ENCODE results near the gene BROX.
"Not testable (repeated sequence)": the region's sequence is repeated elsewhere in the genome, so short reads cannot be mapped to it uniquely, and the experiment has no call there.

Gene BROX

DNA sequence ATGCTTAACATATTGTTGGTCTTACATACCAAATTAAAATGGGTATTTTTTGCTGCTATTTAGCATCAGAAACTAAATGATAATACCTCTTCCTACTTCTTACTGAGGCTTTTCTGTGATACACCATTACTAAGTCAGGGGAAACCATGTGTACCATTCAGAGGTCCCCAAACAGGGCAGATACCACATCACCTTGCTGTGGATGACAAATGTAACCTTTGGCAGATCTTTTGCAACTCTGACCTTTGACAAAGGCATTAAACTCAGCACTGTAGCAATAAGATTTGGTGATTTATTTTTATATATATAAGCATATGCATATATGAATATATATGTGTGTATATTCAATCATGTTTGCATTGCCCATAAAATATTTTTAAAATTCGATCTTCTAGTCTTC is 27.6 kb downstream of the BROX start:
- no peaks in the 10 kb centered on the region for H3K4me1 ChIP-seq (ENCODE audit: insufficient read depth, low read length)
- no peak overlapping the region for H3K4me3 ChIP-seq (ENCODE audit: low read depth in 1 of 2, low read length in 2 of 2)
- DNase-seq (no peak), ATAC-seq (ENCODE audit: insufficient read depth, low read depth) (no peak)
- H2AFZ ChIP-seq (ENCODE audit: low read depth, low read length), result no peak overlapping the region
- H3K27ac ChIP-seq (ENCODE audit: low read length), result no peak overlapping the region
- H3K4me2 ChIP-seq (ENCODE audit: insufficient read depth, low read length), result no peak overlapping the region
- H3K36me3 ChIP-seq (ENCODE audit: insufficient read depth, low read length), result peaks cover 3% of the 10 kb centered on the region; the same call in 1 of the 2 replicates
- no peaks in the 10 kb centered on the region for H4K20me1 ChIP-seq (ENCODE audit: insufficient read depth, low read length)
- no peak for TF ChIP-seq EZH2 (IDR thresholded peaks at IDR 0.05; ENCODE audit: borderline replicate concordance, low read depth, low read length, severe bottlenecking)
- TF ChIP-seq, protein P1, sequence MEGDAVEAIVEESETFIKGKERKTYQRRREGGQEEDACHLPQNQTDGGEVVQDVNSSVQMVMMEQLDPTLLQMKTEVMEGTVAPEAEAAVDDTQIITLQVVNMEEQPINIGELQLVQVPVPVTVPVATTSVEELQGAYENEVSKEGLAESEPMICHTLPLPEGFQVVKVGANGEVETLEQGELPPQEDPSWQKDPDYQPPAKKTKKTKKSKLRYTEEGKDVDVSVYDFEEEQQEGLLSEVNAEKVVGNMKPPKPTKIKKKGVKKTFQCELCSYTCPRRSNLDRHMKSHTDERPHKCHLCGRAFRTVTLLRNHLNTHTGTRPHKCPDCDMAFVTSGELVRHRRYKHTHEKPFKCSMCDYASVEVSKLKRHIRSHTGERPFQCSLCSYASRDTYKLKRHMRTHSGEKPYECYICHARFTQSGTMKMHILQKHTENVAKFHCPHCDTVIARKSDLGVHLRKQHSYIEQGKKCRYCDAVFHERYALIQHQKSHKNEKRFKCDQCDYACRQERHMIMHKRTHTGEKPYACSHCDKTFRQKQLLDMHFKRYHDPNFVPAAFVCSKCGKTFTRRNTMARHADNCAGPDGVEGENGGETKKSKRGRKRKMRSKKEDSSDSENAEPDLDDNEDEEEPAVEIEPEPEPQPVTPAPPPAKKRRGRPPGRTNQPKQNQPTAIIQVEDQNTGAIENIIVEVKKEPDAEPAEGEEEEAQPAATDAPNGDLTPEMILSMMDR (IDR thresholded peaks at IDR 0.05; ENCODE audit: borderline replicate concordance, extremely low read depth, low read length, poor library complexity, severe bottlenecking), result no peak
- H3K79me2 ChIP-seq (ENCODE audit: insufficient read depth, low read length), result no peaks in the 10 kb centered on the region
- no peaks in the 10 kb centered on the region for H3K9me3 ChIP-seq (ENCODE audit: insufficient read depth, low read length, severe bottlenecking)
- H3K27me3 ChIP-seq (ENCODE audit: insufficient read depth, low read length, poor library complexity), result no peaks in the 10 kb centered on the region
- H3K9ac ChIP-seq (ENCODE audit: low read depth, low read length), result no peak overlapping the region

DNA sequence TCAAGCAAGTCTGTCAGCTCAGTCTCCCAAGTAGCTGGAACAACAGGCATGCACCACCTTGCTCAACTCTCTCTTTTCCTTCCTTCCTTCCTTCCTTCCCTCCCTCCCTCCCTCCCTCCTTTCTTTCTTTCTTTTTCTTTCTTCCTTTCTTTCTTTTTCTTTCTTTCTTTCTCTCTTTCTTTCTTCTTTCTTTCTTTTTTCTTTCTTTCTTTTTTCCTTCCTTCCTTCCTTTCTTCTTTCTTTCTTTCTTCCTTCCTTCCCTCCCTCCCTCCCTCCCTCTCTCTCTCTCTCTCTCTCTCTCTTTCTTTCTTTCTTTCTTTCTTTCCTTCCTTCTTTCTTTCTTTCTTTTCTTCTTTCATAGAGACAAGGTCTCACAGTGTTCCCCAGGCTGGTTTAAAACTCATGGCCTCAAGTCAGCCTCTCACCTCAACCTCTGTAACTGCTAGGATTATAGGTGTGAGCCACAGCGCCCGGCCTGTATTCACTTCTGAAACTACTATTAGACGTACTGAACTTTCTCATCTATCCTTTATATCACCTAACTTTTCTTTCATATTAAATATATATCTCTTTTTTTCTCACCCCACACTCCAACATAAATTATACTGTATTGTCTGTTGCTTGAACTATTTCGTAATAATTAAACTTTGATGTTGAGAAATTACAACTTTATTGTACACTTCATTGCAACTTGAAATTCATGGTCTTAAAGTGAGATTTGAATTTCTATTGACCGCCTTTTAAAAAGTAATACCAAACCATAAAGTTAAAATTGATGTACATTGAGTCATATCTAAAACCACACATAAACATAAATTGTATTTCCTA is 29.5 kb downstream of the BROX start:
- H3K9me3 ChIP-seq (ENCODE audit: insufficient read depth, low read length, severe bottlenecking); H3K27ac ChIP-seq (ENCODE audit: low read length); H3K4me1 ChIP-seq (ENCODE audit: insufficient read depth, low read length); H3K4me3 ChIP-seq (ENCODE audit: low read depth in 1 of 2, low read length in 2 of 2); H2AFZ ChIP-seq (ENCODE audit: low read depth, low read length); H3K27me3 ChIP-seq (ENCODE audit: insufficient read depth, low read length, poor library complexity); H4K20me1 ChIP-seq (ENCODE audit: insufficient read depth, low read length); H3K36me3 ChIP-seq (ENCODE audit: insufficient read depth, low read length); H3K9ac ChIP-seq (ENCODE audit: low read depth, low read length); H3K4me2 ChIP-seq (ENCODE audit: insufficient read depth, low read length); H3K79me2 ChIP-seq (ENCODE audit: insufficient read depth, low read length); DNase-seq; ATAC-seq (ENCODE audit: insufficient read depth, low read depth): not testable (repeated sequence)

DNA sequence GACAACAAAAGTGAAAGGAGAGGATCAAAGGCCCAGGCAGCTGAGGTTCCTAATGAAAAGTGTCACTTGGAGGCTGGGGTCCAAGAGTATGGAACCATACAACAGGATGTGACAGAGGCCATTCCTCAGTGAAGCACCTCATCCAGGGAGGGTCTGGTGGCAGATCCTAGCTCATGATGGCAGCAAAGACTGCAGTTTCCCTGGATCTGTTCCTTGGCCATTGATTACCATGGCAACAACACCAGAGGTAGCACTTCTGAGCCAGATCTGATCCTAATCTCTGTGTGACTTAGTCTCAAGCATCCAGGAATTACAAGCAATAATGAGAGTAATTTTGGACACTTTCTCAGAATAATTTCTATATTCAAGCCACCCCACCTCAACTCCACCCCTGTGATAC is 37.6 kb downstream of the BROX start:
- Histone ChIP-seq H3K9me3 (ENCODE audit: insufficient read depth, low read length, severe bottlenecking) (no peaks in the 10 kb centered on the region), H3K27me3 (ENCODE audit: insufficient read depth, low read length, poor library complexity) (no peaks in the 10 kb centered on the region), H3K79me2 (ENCODE audit: insufficient read depth, low read length) (no peaks in the 10 kb centered on the region), H4K20me1 (ENCODE audit: insufficient read depth, low read length) (no peaks in the 10 kb centered on the region), H3K9ac (ENCODE audit: low read depth, low read length) (no peak overlapping the region), H2AFZ (ENCODE audit: low read depth, low read length) (no peak overlapping the region), H3K4me1 (ENCODE audit: insufficient read depth, low read length) (no peaks in the 10 kb centered on the region), H3K36me3 (ENCODE audit: insufficient read depth, low read length) (no peaks in the 10 kb centered on the region), H3K27ac (ENCODE audit: low read length) (no peak overlapping the region), H3K4me3 (ENCODE audit: low read depth in 1 of 2, low read length in 2 of 2) (no peak overlapping the region), H3K4me2 (ENCODE audit: insufficient read depth, low read length) (no peak overlapping the region)
- DNase-seq, result no peak
- ATAC-seq (ENCODE audit: insufficient read depth, low read depth), result no peak
- TF ChIP-seq EZH2 (IDR thresholded peaks at IDR 0.05; ENCODE audit: borderline replicate concordance, low read depth, low read length, severe bottlenecking), result no peak
- TF ChIP-seq, protein P1 (IDR thresholded peaks at IDR 0.05; ENCODE audit: borderline replicate concordance, extremely low read depth, low read length, poor library complexity, severe bottlenecking), result peak; percentile 23

DNA sequence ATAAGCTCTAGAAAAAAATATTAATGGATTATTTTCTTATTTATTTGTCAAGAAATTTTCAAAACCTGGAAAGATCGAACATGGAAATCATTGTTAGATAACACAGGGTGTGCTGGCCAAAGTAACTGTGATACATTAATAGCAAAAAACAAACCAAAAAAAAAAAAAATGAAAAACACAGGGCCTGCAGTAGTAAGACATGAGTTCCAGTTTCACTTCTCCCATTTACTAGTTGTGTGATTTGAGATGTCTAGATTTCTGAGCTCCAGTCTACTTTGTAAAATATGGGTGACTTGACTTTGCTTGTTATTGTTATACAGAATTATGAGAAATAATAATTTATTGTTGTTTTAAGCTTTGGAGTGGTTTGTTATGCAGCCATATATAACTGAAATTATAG is 38.3 kb downstream of the BROX start:
- Histone ChIP-seq H3K36me3 (ENCODE audit: insufficient read depth, low read length) (no peaks in the 10 kb centered on the region), H3K4me1 (ENCODE audit: insufficient read depth, low read length) (no peaks in the 10 kb centered on the region), H3K9me3 (ENCODE audit: insufficient read depth, low read length, severe bottlenecking) (no peaks in the 10 kb centered on the region), H3K9ac (ENCODE audit: low read depth, low read length) (no peak overlapping the region), H2AFZ (ENCODE audit: low read depth, low read length) (no peak overlapping the region), H3K79me2 (ENCODE audit: insufficient read depth, low read length) (no peaks in the 10 kb centered on the region), H4K20me1 (ENCODE audit: insufficient read depth, low read length) (no peaks in the 10 kb centered on the region), H3K27ac (ENCODE audit: low read length) (no peak overlapping the region), H3K4me2 (ENCODE audit: insufficient read depth, low read length) (no peak overlapping the region), H3K27me3 (ENCODE audit: insufficient read depth, low read length, poor library complexity) (no peaks in the 10 kb centered on the region), H3K4me3 (ENCODE audit: low read depth in 1 of 2, low read length in 2 of 2) (no peak overlapping the region)
- TF ChIP-seq EZH2 (IDR thresholded peaks at IDR 0.05; ENCODE audit: borderline replicate concordance, low read depth, low read length, severe bottlenecking), result no peak
- TF ChIP-seq, protein P1 (IDR thresholded peaks at IDR 0.05; ENCODE audit: borderline replicate concordance, extremely low read depth, low read length, poor library complexity, severe bottlenecking), result no peak
- ATAC-seq (ENCODE audit: insufficient read depth, low read depth) (no peak), DNase-seq (no peak)

Measured in DND-41 (cell line).